Central memory CD8-positive, alpha-beta T cell (primary cell): ENCODE measurements around the gene TAF6L.
A peak's percentile ranks its signal among the peaks of the same experiment; 100 is the strongest.

Source experiments
- ATAC-seq: fragments of 150-1000 bp; cut with Tn5 transposase; replicated peaks from 2 replicates; pipeline ENCODE4 v1.10.0; 2022; ENCODE audit warnings: mild to moderate bottlenecking, moderate FRiP score, moderate number of reproducible peaks; ENCODE audit not compliant: poor library complexity, severe bottlenecking; ENCODE audit errors: extremely low read depth
- DNase-seq, 2 donors: peaks; one replicate each; pipeline ENCODE4 v3.0.0; 2021; ENCODE audit warnings: low spot score in 2 of 2
- H3K27ac Mint-ChIP-seq: one replicate; pipeline ENCODE4 v1.8.0; 2022; ENCODE audit warnings: low read depth, mild to moderate bottlenecking, moderate library complexity, mixed read lengths
- H3K27me3 Mint-ChIP-seq: one replicate; pipeline ENCODE4 v1.8.0; 2022; ENCODE audit warnings: mixed read lengths
- H3K36me3 Mint-ChIP-seq: one replicate; pipeline ENCODE4 v1.8.0; 2022; ENCODE audit warnings: mild to moderate bottlenecking, moderate library complexity, mixed read lengths; ENCODE audit not compliant: insufficient read depth
- H3K4me1 Mint-ChIP-seq: one replicate; pipeline ENCODE4 v1.8.0; 2022; ENCODE audit warnings: mixed read lengths
- H3K4me3 Mint-ChIP-seq: one replicate; pipeline ENCODE4 v1.8.0; 2022; ENCODE audit warnings: mild to moderate bottlenecking, moderate library complexity, mixed read lengths
- H3K9me3 Mint-ChIP-seq: one replicate; pipeline ENCODE4 v1.8.0; 2022; ENCODE audit warnings: mixed read lengths

TAF6L gene

GRCh38 chr11:62775646-62776045 lies 4.5 kb downstream of the TAF6L start:
- H3K4me3 Mint-ChIP-seq: no peak overlapping the region
- no peaks in the 10 kb centered on the region for H3K9me3 Mint-ChIP-seq
- H3K27ac Mint-ChIP-seq: no peak overlapping the region
- no peak for DNase-seq
- H3K27me3 Mint-ChIP-seq: no peaks in the 10 kb centered on the region
- no peak for ATAC-seq
- peaks cover 14% of the 10 kb centered on the region for H3K4me1 Mint-ChIP-seq
- peaks cover 16% of the 10 kb centered on the region for H3K36me3 Mint-ChIP-seq

- no peak overlapping the region for H3K4me3 Mint-ChIP-seq
- no peak for DNase-seq
- no peak overlapping the region for H3K27ac Mint-ChIP-seq
- peaks cover 13% of the 10 kb centered on the region for H3K36me3 Mint-ChIP-seq
- no peaks in the 10 kb centered on the region for H3K27me3 Mint-ChIP-seq
- no peaks in the 10 kb centered on the region for H3K9me3 Mint-ChIP-seq
- H3K4me1 Mint-ChIP-seq: peaks cover under 1% of the 10 kb centered on the region
- ATAC-seq: no peak
These were observed 6.2 kb downstream of the TAF6L start for GRCh38 chr11:62777389-62777788.

- Mint-ChIP-seq H3K27ac (no peak overlapping the region), H3K4me1 (peaks cover 5% of the 10 kb centered on the region)
- ATAC-seq: no peak
These were observed 7.2 kb downstream of the TAF6L start for GRCh38 chr11:62778441-62778840.

GRCh38 chr11:62782753-62783152 lies 11.6 kb downstream of the TAF6L start:
- DNase-seq (no peak), ATAC-seq (no peak)
- no peak overlapping the region for H3K4me3 Mint-ChIP-seq
- no peaks in the 10 kb centered on the region for H3K27me3 Mint-ChIP-seq
- peaks cover 14% of the 10 kb centered on the region for H3K4me1 Mint-ChIP-seq
- H3K36me3 Mint-ChIP-seq: peaks cover 32% of the 10 kb centered on the region
- H3K9me3 Mint-ChIP-seq: no peaks in the 10 kb centered on the region
- H3K27ac Mint-ChIP-seq: no peak overlapping the region

More at GRCh38 chr11:62778441-62778840, 7.2 kb downstream of the TAF6L start:
- H3K36me3 Mint-ChIP-seq: peaks cover 19% of the 10 kb centered on the region
- H3K4me3 Mint-ChIP-seq: no peak overlapping the region
- H3K9me3 Mint-ChIP-seq: no peaks in the 10 kb centered on the region
- no peaks in the 10 kb centered on the region for H3K27me3 Mint-ChIP-seq
- DNase-seq: no peak

GRCh38 chr11:62786318-62787004 lies 15.3 kb downstream of the TAF6L start:
- peaks cover 27% of the 10 kb centered on the region for H3K36me3 Mint-ChIP-seq
- DNase-seq: peak; percentile 77 to 80

GRCh38 chr11:62787005-62787759 lies 16.0 kb downstream of the TAF6L start, which contains the start of gene TMEM179B:
TSS of gene TMEM179B (plus strand) at chr11:62787402. CDS start at chr11:62787432, 30 bp downstream.
- ATAC-seq: peak; percentile 78
- peak within 1 kb of the TSS; percentile 91 for H3K27ac Mint-ChIP-seq
- peaks cover 48% of the 10 kb centered on the region for H3K4me1 Mint-ChIP-seq
- H3K4me3 Mint-ChIP-seq: peak within 1 kb of the TSS; percentile 97
- H3K27me3 Mint-ChIP-seq: no peaks in the 10 kb centered on the region
- peaks cover 30% of the 10 kb centered on the region for H3K36me3 Mint-ChIP-seq
- H3K9me3 Mint-ChIP-seq: no peaks in the 10 kb centered on the region
- DNase-seq: peak; percentile 95 to 97

More at GRCh38 chr11:62786318-62787004, 15.3 kb downstream of the TAF6L start:
- H3K4me3 Mint-ChIP-seq: peak overlapping the region; percentile 97
- H3K4me1 Mint-ChIP-seq: peaks cover 43% of the 10 kb centered on the region
- H3K27ac Mint-ChIP-seq: peak overlapping the region; percentile 91
- ATAC-seq: peak; percentile 75
- no peaks in the 10 kb centered on the region for H3K27me3 Mint-ChIP-seq
- H3K9me3 Mint-ChIP-seq: no peaks in the 10 kb centered on the region

- H3K27ac Mint-ChIP-seq: peak overlapping the region; percentile 74
These were observed 17.8 kb downstream of the TAF6L start for GRCh38 chr11:62788991-62789390.

GRCh38 chr11:62789576-62789975 lies 18.4 kb downstream of the TAF6L start:
- ATAC-seq (no peak), DNase-seq (no peak)
- peaks cover 39% of the 10 kb centered on the region for H3K36me3 Mint-ChIP-seq
- H3K4me1 Mint-ChIP-seq: peaks cover 53% of the 10 kb centered on the region
- no peaks in the 10 kb centered on the region for H3K27me3 Mint-ChIP-seq
- H3K4me3 Mint-ChIP-seq: peak overlapping the region; percentile 97
- no peaks in the 10 kb centered on the region for H3K9me3 Mint-ChIP-seq
- peak overlapping the region; percentile 74 for H3K27ac Mint-ChIP-seq

More at GRCh38 chr11:62788991-62789390, 17.8 kb downstream of the TAF6L start:
- peaks cover 34% of the 10 kb centered on the region for H3K36me3 Mint-ChIP-seq
- peak overlapping the region; percentile 97 for H3K4me3 Mint-ChIP-seq
- no peaks in the 10 kb centered on the region for H3K9me3 Mint-ChIP-seq
- peaks cover 48% of the 10 kb centered on the region for H3K4me1 Mint-ChIP-seq
- DNase-seq (no peak), ATAC-seq (no peak)
- H3K27me3 Mint-ChIP-seq: no peaks in the 10 kb centered on the region

- Mint-ChIP-seq H3K4me1 (peaks cover 51% of the 10 kb centered on the region), H3K27ac (peak within 1 kb of the TSS; percentile 83), H3K36me3 (peaks cover 51% of the 10 kb centered on the region), H3K27me3 (no peaks in the 10 kb centered on the region), H3K4me3 (peak within 1 kb of the TSS; percentile 97), H3K9me3 (no peaks in the 10 kb centered on the region)
- ATAC-seq (peak; percentile 73), DNase-seq (peak; percentile 80 to 83)
These were observed 20.5 kb downstream of the TAF6L start, which contains the start of gene TMEM223 for GRCh38 chr11:62791501-62792201. TSS of gene TMEM223 (minus strand) at chr11:62792006. CDS start at chr11:62791994, 12 bp downstream.

- H3K9me3 Mint-ChIP-seq: no peaks in the 10 kb centered on the region
- peak overlapping the region; percentile 97 for H3K4me3 Mint-ChIP-seq
- peaks cover 51% of the 10 kb centered on the region for H3K4me1 Mint-ChIP-seq
- DNase-seq: no peak
- H3K36me3 Mint-ChIP-seq: peaks cover 54% of the 10 kb centered on the region
- ATAC-seq: no peak
- no peaks in the 10 kb centered on the region for H3K27me3 Mint-ChIP-seq
- H3K27ac Mint-ChIP-seq: peak overlapping the region; percentile 83
These were observed 21.0 kb downstream of the TAF6L start for GRCh38 chr11:62792202-62792575.

GRCh38 chr11:62794201-62794775 lies 23.1 kb downstream of the TAF6L start:
- ATAC-seq (no peak), DNase-seq (no peak)
- Mint-ChIP-seq H3K27me3 (no peaks in the 10 kb centered on the region), H3K9me3 (no peaks in the 10 kb centered on the region), H3K4me3 (no peak overlapping the region), H3K36me3 (peaks cover 68% of the 10 kb centered on the region), H3K4me1 (peaks cover 49% of the 10 kb centered on the region), H3K27ac (peak overlapping the region; percentile 29)

- ATAC-seq (no peak), DNase-seq (no peak)
- no peak overlapping the region for H3K4me3 Mint-ChIP-seq
- no peak overlapping the region for H3K27ac Mint-ChIP-seq
- peaks cover 85% of the 10 kb centered on the region for H3K36me3 Mint-ChIP-seq
- no peaks in the 10 kb centered on the region for H3K9me3 Mint-ChIP-seq
- no peaks in the 10 kb centered on the region for H3K27me3 Mint-ChIP-seq
- H3K4me1 Mint-ChIP-seq: peaks cover 34% of the 10 kb centered on the region
These were observed 25.1 kb downstream of the TAF6L start for GRCh38 chr11:62796281-62796680.
